ENCODE results near the gene OR11A1. TPM values are rescaled to one million over a fixed set of nuclear protein-coding genes. Genes with fewer than 3 reads are reported as not detected.

Gene OR11A1
- total RNA-seq, 1 donor from 2014 or later = not detected

DNA sequence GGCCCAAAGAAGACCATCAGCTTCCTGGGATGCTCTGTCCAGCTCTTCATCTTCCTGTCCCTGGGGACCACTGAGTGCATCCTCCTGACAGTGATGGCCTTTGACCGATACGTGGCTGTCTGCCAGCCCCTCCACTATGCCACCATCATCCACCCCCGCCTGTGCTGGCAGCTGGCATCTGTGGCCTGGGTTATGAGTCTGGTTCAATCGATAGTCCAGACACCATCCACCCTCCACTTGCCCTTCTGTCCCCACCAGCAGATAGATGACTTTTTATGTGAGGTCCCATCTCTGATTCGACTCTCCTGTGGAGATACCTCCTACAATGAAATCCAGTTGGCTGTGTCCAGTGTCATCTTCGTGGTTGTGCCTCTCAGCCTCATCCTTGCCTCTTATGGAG lies 5.2 kb upstream of the OR11A1 start:
- no peak for TF ChIP-seq EZH2 (IDR thresholded peaks at IDR 0.05; ENCODE audit: insufficient read depth, low read length)
- TF ChIP-seq, protein P1, sequence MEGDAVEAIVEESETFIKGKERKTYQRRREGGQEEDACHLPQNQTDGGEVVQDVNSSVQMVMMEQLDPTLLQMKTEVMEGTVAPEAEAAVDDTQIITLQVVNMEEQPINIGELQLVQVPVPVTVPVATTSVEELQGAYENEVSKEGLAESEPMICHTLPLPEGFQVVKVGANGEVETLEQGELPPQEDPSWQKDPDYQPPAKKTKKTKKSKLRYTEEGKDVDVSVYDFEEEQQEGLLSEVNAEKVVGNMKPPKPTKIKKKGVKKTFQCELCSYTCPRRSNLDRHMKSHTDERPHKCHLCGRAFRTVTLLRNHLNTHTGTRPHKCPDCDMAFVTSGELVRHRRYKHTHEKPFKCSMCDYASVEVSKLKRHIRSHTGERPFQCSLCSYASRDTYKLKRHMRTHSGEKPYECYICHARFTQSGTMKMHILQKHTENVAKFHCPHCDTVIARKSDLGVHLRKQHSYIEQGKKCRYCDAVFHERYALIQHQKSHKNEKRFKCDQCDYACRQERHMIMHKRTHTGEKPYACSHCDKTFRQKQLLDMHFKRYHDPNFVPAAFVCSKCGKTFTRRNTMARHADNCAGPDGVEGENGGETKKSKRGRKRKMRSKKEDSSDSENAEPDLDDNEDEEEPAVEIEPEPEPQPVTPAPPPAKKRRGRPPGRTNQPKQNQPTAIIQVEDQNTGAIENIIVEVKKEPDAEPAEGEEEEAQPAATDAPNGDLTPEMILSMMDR (IDR thresholded peaks at IDR 0.05; ENCODE audit: insufficient read depth, low read depth, low read length) = no peak
- peaks cover 7% of the 10 kb centered on the region for H3K27me3 Mint-ChIP-seq (ENCODE audit: low read depth, unreplicated experiment)
- no peaks in the 10 kb centered on the region for H3K36me3 ChIP-seq (ENCODE audit: insufficient read depth, low read length)
- H3K79me2 ChIP-seq (ENCODE audit: insufficient read depth, low read length) = no peaks in the 10 kb centered on the region
- H4K20me1 ChIP-seq (ENCODE audit: insufficient read depth, low read length) = no peaks in the 10 kb centered on the region
- DNase-seq (ENCODE audit: low read depth) (no peak), FAIRE-seq (no peak)
- H3K9me3 Mint-ChIP-seq (ENCODE audit: unreplicated experiment) = peaks cover 3% of the 10 kb centered on the region
- H3K4me1 Mint-ChIP-seq (ENCODE audit: low read depth, unreplicated experiment) = no peaks in the 10 kb centered on the region
- no peaks in the 10 kb centered on the region for H3K4me1 ChIP-seq (ENCODE audit: insufficient read depth, low read length)
- no peak overlapping the region for H3K27ac ChIP-seq (ENCODE audit: low read depth, low read length)
- H3K36me3 Mint-ChIP-seq (ENCODE audit: low read depth, unreplicated experiment) = no peaks in the 10 kb centered on the region
- no peak overlapping the region for H3K9ac ChIP-seq (ENCODE audit: low read length)
- no peaks in the 10 kb centered on the region for H3K27me3 ChIP-seq (ENCODE audit: insufficient read depth, low read length)
- no peaks in the 10 kb centered on the region for H3K9me3 ChIP-seq (ENCODE audit: insufficient read depth, low read depth, low read length)
- no peak overlapping the region for H3K4me3 Mint-ChIP-seq (ENCODE audit: unreplicated experiment)
- H3K4me3 ChIP-seq (ENCODE audit: insufficient read depth, low read depth, low read length) = no peak overlapping the region
- H3K27ac Mint-ChIP-seq (ENCODE audit: unreplicated experiment) = no peak overlapping the region
- no peak overlapping the region for H2AFZ ChIP-seq (ENCODE audit: low read depth, low read length)
- no peak overlapping the region for H3K4me2 ChIP-seq (ENCODE audit: low read length)

DNA sequence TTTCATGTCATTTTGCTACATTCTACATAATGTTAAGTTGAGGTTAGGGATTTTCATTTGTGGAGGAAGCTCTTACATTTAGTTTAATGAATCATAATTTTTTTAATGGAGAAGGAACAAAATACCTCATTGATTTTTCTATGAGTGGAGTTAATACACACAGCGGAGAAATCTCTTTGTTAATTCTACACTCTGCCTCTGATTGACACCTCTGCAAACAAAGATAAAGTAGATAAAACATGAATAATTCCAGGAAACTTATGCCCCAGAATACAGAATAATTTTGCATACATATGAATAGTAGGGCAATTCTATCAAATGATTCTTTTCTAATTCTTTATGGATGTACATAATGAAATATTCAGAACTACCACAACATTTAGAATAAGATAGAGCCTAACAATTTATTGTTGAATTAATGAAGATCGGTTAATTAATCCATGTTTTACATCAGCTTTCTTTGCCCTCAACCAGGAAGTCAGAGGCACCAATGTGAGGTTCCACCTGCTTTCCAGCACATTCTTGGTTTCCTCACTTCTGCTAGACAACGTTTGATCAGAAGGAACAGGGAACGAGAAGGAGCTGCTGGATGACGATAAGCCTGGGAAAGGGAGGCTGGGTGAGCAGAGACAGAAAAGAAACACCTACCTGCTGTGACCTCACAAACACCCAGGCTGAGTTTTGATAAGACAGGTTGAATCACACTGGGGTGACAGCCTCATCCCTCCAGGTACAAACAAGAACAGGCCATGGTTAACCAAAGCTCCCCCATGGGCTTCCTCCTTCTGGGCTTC lies 4.3 kb upstream of the OR11A1 start:
- no peaks in the 10 kb centered on the region for H3K36me3 ChIP-seq (ENCODE audit: insufficient read depth, low read length)
- no peak for TF ChIP-seq EZH2 (IDR thresholded peaks at IDR 0.05; ENCODE audit: insufficient read depth, low read length)
- TF ChIP-seq, protein P1 (IDR thresholded peaks at IDR 0.05; ENCODE audit: insufficient read depth, low read depth, low read length) = no peak
- Mint-ChIP-seq H3K4me3 (ENCODE audit: unreplicated experiment) (no peak overlapping the region), H3K9me3 (ENCODE audit: unreplicated experiment) (peaks cover 3% of the 10 kb centered on the region), H3K27ac (ENCODE audit: unreplicated experiment) (no peak overlapping the region), H3K4me1 (ENCODE audit: low read depth, unreplicated experiment) (no peaks in the 10 kb centered on the region), H3K27me3 (ENCODE audit: low read depth, unreplicated experiment) (peaks cover 7% of the 10 kb centered on the region), H3K36me3 (ENCODE audit: low read depth, unreplicated experiment) (no peaks in the 10 kb centered on the region)
- H3K9me3 ChIP-seq (ENCODE audit: insufficient read depth, low read depth, low read length) = no peaks in the 10 kb centered on the region
- no peak overlapping the region for H2AFZ ChIP-seq (ENCODE audit: low read depth, low read length)
- H3K4me1 ChIP-seq (ENCODE audit: insufficient read depth, low read length) = no peaks in the 10 kb centered on the region
- no peak overlapping the region for H3K4me3 ChIP-seq (ENCODE audit: insufficient read depth, low read depth, low read length)
- H3K79me2 ChIP-seq (ENCODE audit: insufficient read depth, low read length) = no peaks in the 10 kb centered on the region
- no peak overlapping the region for H3K27ac ChIP-seq (ENCODE audit: low read depth, low read length)
- H4K20me1 ChIP-seq (ENCODE audit: insufficient read depth, low read length) = no peaks in the 10 kb centered on the region
- DNase-seq (ENCODE audit: low read depth) = no peak
- FAIRE-seq = no peak
- H3K9ac ChIP-seq (ENCODE audit: low read length) = no peak overlapping the region
- no peaks in the 10 kb centered on the region for H3K27me3 ChIP-seq (ENCODE audit: insufficient read depth, low read length)
- no peak overlapping the region for H3K4me2 ChIP-seq (ENCODE audit: low read length)

Data from astrocyte (in vitro differentiated cells and primary cell).